Progenitor cell of endocrine pancreas (in vitro differentiated cells): ENCODE results near the gene SSTR3. TPM values are rescaled to one million over a fixed set of nuclear protein-coding genes. Genes with fewer than 3 reads are reported as not detected.
A peak's percentile ranks its signal among the peaks of the same experiment; 100 is the strongest.

ENCODE experiments used
- DNase-seq: peaks from one replicate; pipeline ENCODE4 v3.0.0; 2021; ENCODE audit warnings: low spot score; ENCODE audit not compliant: unreplicated experiment
- H3K27ac Mint-ChIP-seq: 2 replicates; pipeline ENCODE4 v1.8.0; 2021; ENCODE audit warnings: mild to moderate bottlenecking, moderate library complexity, mixed read lengths
- H3K27me3 Mint-ChIP-seq: 2 replicates; pipeline ENCODE4 v1.8.0; 2021; ENCODE audit warnings: mixed read lengths
- H3K36me3 Mint-ChIP-seq: 2 replicates; pipeline ENCODE4 v1.8.0; 2022; ENCODE audit warnings: mixed read lengths; ENCODE audit not compliant: insufficient read depth
- H3K4me1 Mint-ChIP-seq: 2 replicates; pipeline ENCODE4 v1.8.0; 2021; ENCODE audit warnings: low read depth, mixed read lengths
- H3K4me3 Mint-ChIP-seq: 2 replicates; pipeline ENCODE4 v1.8.0; 2021; ENCODE audit warnings: low read depth, mild to moderate bottlenecking, moderate library complexity, mixed read lengths
- H3K9me3 Mint-ChIP-seq: 2 replicates; pipeline ENCODE4 v1.8.0; 2021; ENCODE audit warnings: low read depth, mixed read lengths
- CTCF ChIP-seq: fragments of 200-600 bp; sonication (generic); IDR thresholded peaks from one replicate; pipeline ENCODE4 v1.5.0; 2021; ENCODE audit warnings: antibody characterized with exemption, mild to moderate bottlenecking; ENCODE audit not compliant: unreplicated experiment
- long read RNA-seq: library from polyadenylated mRNA; unstranded; transcript quantifications from one replicate; pipeline ENCODE4 v2.0.0, GENCODE V29; 2020
- total RNA-seq: library from RNA; stranded (reverse); gene quantifications from 2 replicates; pipeline ENCODE4 v1.2.1, GENCODE V29; 2021

SSTR3 gene
- total RNA-seq: 1.3 and 1.9 TPM in 2 replicates
- long read RNA-seq: 0 reads

- Mint-ChIP-seq H3K9me3 (no peaks in the 10 kb centered on the region), H3K4me1 (peaks cover 28% of the 10 kb centered on the region), H3K36me3 (no peaks in the 10 kb centered on the region), H3K27ac (no peak within 1 kb of the TSS), H3K4me3 (no peak within 1 kb of the TSS), H3K27me3 (peaks cover 12% of the 10 kb centered on the region)
- TF ChIP-seq CTCF: no peak
- no peak for DNase-seq
Observed at GRCh38 chr22:37212174-37212906, at the start of gene SSTR3. Gene SSTR3, minus strand, starts transcription at chr22:37212477. Its CDS starts 4,674 bp downstream, at chr22:37207803.

GRCh38 chr22:37260901-37261336 lies 48.6 kb upstream of the SSTR3 start:
- peaks cover 17% of the 10 kb centered on the region for H3K4me1 Mint-ChIP-seq
- DNase-seq: peak; percentile 44
- H3K4me3 Mint-ChIP-seq: no peak overlapping the region
- H3K36me3 Mint-ChIP-seq: peaks cover 1% of the 10 kb centered on the region
- H3K27me3 Mint-ChIP-seq: peaks cover 27% of the 10 kb centered on the region
- no peak overlapping the region for H3K27ac Mint-ChIP-seq
- TF ChIP-seq CTCF: peak; percentile 91
- H3K9me3 Mint-ChIP-seq: peaks cover 13% of the 10 kb centered on the region

- H3K27me3 Mint-ChIP-seq: peaks cover 32% of the 10 kb centered on the region
- H3K4me1 Mint-ChIP-seq: peaks cover 17% of the 10 kb centered on the region
- H3K36me3 Mint-ChIP-seq: peaks cover 1% of the 10 kb centered on the region
- DNase-seq: no peak
- no peak overlapping the region for H3K4me3 Mint-ChIP-seq
- H3K9me3 Mint-ChIP-seq: peaks cover 13% of the 10 kb centered on the region
- no peak for TF ChIP-seq CTCF
- H3K27ac Mint-ChIP-seq: no peak overlapping the region
Observed at GRCh38 chr22:37260155-37260795, 48.0 kb upstream of the SSTR3 start.

- DNase-seq: no peak
- peak; percentile 54 for TF ChIP-seq CTCF
- H3K4me3 Mint-ChIP-seq: no peak overlapping the region
- H3K27ac Mint-ChIP-seq: no peak overlapping the region
- peaks cover 33% of the 10 kb centered on the region for H3K27me3 Mint-ChIP-seq
- peaks cover 20% of the 10 kb centered on the region for H3K4me1 Mint-ChIP-seq
- peaks cover 6% of the 10 kb centered on the region for H3K9me3 Mint-ChIP-seq
- H3K36me3 Mint-ChIP-seq: peaks cover 1% of the 10 kb centered on the region
Observed at GRCh38 chr22:37259540-37260029, 47.3 kb upstream of the SSTR3 start.

GRCh38 chr22:37258753-37259401 lies 46.6 kb upstream of the SSTR3 start:
- Mint-ChIP-seq H3K4me3 (no peak overlapping the region), H3K4me1 (peaks cover 20% of the 10 kb centered on the region), H3K27ac (no peak overlapping the region), H3K9me3 (peaks cover 3% of the 10 kb centered on the region), H3K36me3 (no peaks in the 10 kb centered on the region), H3K27me3 (peaks cover 33% of the 10 kb centered on the region)
- no peak for DNase-seq
- TF ChIP-seq CTCF: no peak
